NCI-H446 (cell line): ENCODE measurements around the gene AOPEP.

Source experiments
- DNase-seq, 2 experiments: peaks; one replicate each; lab custom pipeline; 2025; lab: John Stamatoyannopoulos, UW

The AOPEP gene

GRCh38 chr9:94993821-94994165 is 267.3 kb downstream of the AOPEP start:
- DNase-seq = no peak

GRCh38 chr9:94995048-94995693 is 268.7 kb downstream of the AOPEP start:
- DNase-seq = no peak

- DNase-seq = no peak
Measured at GRCh38 chr9:94996641-94997040, 270.1 kb downstream of the AOPEP start.

- no peak for DNase-seq
Measured at GRCh38 chr9:94997727-94998126, 271.2 kb downstream of the AOPEP start.

GRCh38 chr9:94999832-95000231 is 273.3 kb downstream of the AOPEP start:
- no peak for DNase-seq

GRCh38 chr9:95000821-95001220 is 274.3 kb downstream of the AOPEP start:
- no peak for DNase-seq

GRCh38 chr9:95001720-95002119 is 275.2 kb downstream of the AOPEP start:
- DNase-seq = no peak

GRCh38 chr9:95003689-95004410 is 277.4 kb downstream of the AOPEP start:
- no peak for DNase-seq

GRCh38 chr9:95004411-95005277 is 278.1 kb downstream of the AOPEP start:
- DNase-seq = peak in 1 of 2 experiments; percentile 37

GRCh38 chr9:95005278-95006143 is 279.0 kb downstream of the AOPEP start:
- DNase-seq = no peak

- no peak for DNase-seq
Measured at GRCh38 chr9:95007226-95007869, 280.8 kb downstream of the AOPEP start.

GRCh38 chr9:95008151-95008771 is 281.8 kb downstream of the AOPEP start:
- DNase-seq = no peak

- DNase-seq = peak; percentile 22 to 61
Measured at GRCh38 chr9:95009459-95009858, 283.0 kb downstream of the AOPEP start.

GRCh38 chr9:95010431-95010838 is 283.9 kb downstream of the AOPEP start:
- no peak for DNase-seq

GRCh38 chr9:95012035-95012708 is 285.7 kb downstream of the AOPEP start:
- no peak for DNase-seq

- DNase-seq = no peak
Measured at GRCh38 chr9:95012902-95013301, 286.4 kb downstream of the AOPEP start.

GRCh38 chr9:95014917-95015316 is 288.4 kb downstream of the AOPEP start:
- no peak for DNase-seq

GRCh38 chr9:95015569-95015968 is 289.1 kb downstream of the AOPEP start:
- no peak for DNase-seq

- DNase-seq = no peak
Measured at GRCh38 chr9:95017062-95017461, 290.6 kb downstream of the AOPEP start.

- DNase-seq = no peak
Measured at GRCh38 chr9:95017661-95018060, 291.2 kb downstream of the AOPEP start.
